ENCODE results near the gene DEPDC5.

The DEPDC5 gene

DNA sequence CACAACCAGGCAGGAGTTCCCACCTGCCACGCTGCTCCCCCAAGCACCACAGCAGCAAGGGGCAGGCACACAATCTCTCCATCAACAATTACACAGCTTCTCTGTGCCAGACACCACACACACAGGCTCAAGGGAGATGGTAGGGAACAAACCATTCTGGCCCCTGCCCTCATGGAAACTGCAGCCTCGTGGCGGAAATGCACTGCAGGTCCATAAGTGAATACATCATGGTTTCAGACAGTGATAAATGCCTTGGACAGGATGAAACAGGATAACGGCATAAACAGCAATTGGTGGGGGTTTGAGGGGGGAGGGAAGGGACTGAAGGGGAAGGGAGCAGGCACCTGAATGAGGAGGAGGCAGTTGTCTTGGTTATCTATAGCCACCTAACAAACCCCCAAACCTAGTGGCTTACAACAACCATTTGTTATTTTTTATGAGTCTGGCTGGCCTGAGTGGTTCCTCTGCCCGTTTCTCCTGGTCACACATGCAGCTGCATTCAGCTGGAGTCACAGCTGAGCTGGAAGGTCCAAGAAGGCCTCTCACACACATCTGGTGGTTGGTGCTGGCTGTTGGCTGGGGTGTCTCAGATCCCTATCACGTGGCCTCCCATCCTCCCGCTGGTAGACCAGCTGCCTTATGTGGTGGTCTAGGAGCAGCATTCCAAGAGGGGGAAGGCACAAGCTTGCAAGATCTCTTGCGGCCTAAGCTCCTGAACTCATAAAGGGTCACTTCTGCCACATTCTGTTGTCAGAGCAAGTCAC, 175.5 kb downstream of the DEPDC5 start:
- DNase-seq: no peak

- DNase-seq: no peak
Observed at GRCh38 chr22:31932863-31933262, 179.0 kb downstream of the DEPDC5 start.

- DNase-seq: no peak
Observed at GRCh38 chr22:31933406-31933805, 179.6 kb downstream of the DEPDC5 start.

- DNase-seq: no peak
Observed at GRCh38 chr22:31933816-31934482, 180.1 kb downstream of the DEPDC5 start.

DNA sequence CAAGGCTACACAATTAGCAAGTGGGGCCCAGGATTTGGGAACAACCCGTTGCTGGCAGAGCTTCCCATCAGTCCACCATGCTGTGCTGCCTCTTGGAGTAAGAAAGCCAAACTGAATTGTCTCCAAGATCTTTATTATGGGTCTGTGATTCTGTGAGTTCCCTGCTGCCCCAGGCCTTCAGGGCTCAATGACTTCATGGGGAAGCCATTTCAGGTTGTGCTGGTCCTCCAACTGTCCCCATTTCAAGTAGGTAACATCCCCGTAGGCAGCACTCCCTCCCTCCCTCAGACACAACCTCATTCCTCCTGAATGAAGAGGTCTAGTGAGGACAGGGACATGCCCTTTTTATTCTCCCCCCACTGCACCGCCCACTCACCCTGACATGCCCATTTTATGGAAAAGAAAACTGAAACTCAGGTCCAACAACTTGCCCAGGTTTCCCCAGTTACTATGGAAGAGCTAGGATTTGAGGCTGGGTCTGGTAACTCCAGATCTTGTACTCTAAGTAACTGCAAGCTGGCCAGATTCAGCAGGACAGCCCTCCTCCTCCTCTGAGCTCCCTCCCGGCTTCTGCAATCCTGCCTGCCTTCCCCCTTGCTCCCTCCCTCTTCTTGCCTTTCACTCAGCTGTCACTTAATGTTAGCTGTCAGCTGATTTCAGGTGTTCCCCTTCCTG, 182.3 kb downstream of the DEPDC5 start:
- no peak for DNase-seq

DNA sequence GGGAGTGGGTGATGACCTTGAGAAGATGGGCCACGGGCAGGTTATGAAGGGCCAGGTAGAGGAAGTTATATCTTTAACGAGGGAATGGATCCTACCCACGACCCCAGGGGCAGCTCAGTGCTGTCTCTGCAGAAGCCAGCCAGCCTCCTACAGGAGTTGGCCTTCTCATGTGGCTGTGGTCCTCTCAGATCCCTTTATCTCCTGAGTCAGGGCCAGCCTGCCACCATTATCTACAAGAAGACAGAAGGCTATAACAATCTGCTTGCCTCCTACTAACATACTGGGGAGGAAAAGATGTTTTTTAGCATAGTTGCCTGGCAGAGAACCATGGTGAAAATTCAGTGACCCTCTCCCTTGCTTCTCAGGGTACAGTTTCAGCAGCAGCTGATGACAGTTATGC, 183.5 kb downstream of the DEPDC5 start:
- no peak for DNase-seq

GRCh38 chr22:31938296-31938695, 184.5 kb downstream of the DEPDC5 start:
- DNase-seq: no peak

- no peak for DNase-seq
Observed at GRCh38 chr22:31940506-31940905, 186.7 kb downstream of the DEPDC5 start.

DNA sequence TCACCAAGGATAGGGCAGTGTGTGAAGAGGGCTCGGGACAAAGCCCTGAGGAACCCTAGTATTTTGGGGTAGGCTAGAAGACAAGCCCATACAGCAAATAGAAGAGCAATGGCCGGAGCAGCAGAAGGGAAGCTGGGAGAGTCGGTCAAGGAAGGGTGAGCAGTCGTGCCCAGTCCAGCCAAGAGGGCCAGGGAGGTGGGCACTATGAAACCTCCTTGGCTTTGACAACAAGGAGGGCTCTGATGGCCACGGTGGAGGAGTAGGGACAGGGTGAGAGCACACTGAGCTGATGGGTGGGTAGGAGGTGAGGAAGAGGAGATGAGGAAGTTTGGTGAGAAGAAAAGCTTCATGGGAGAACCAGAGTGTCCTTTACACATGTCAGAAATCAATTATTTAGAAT, 188.3 kb downstream of the DEPDC5 start:
- no peak for DNase-seq

- no peak for DNase-seq
Observed at GRCh38 chr22:31943206-31943977, 189.6 kb downstream of the DEPDC5 start.

DNA sequence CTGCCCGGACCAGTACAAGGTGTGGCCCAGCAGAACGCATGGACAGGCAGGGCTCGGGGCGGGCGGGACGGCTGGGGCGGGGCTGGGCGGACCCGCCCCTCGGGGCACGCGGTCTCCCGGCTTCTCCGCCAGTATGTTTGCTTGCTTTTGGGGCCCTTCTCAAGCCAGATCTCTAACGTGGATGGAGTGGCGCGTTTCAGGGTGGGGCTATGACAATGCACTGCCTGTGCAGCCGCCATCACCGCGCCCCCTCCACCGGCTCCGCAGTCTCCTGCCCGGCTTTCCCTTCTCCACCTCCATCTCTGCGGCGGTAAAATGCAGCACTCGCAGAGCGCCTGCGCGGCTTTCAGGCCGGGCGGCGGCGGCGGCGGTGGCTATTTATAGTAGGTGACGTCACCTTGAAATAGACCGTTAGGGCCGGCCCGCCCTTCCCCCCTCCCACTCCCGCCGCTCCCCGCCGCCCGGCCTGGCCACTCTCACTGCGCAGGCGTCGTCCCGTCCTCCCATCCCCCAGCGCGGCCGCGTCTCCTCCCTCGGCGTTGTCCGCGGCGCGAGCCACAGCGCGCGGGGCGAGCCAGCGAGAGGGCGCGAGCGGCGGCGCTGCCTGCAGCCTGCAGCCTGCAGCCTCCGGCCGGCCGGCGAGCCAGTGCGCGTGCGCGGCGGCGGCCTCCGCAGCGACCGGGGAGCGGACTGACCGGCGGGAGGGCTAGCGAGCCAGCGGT, 190.3 kb downstream of the DEPDC5 start, which contains the start of gene YWHAH:
Gene YWHAH, plus strand, starts transcription at position 558 of the 722 bp plus-strand sequence. CDS start 199 bp downstream, outside the sequence.
- DNase-seq: peak; percentile 89 to 95

GRCh38 chr22:31944700-31945442, 191.1 kb downstream of the DEPDC5 start:
- DNase-seq: peak in 1 of 2 experiments; percentile 47

- DNase-seq: no peak
Observed at GRCh38 chr22:31945443-31945855, 191.6 kb downstream of the DEPDC5 start.

DNA sequence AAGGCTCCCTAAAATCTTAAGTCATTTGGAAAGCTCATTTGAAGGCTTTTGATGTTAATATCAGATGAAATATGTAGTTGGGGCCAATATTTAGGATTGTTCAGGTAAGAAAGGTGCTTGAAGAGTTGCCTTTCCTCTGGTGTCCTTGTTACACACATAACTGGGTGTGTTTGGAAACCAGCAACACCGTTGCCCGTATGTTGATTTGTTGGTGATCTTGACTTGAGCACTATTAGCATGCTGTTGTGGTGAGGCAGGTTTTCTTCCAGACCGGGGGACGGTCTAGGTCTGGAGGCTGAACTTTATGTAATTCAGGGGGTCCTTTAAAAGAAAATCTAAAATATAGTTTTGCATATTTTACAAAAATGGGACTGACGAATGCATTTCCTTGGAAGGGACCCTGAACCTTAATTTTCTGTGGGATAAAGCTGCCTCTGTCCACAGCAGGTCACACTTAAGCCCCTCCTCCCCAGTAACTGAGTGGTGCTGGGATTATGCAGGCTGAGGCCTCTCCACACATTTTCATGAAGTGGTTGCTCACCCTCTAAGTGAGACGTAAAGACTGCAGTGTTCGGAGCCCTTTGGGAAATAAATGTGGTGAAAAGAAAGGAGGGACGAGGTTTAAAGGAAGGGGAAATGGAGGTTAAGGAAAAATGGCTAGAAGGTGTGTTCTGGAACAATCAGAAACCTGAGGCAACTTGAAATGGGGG, 192.3 kb downstream of the DEPDC5 start:
- DNase-seq: no peak

GRCh38 chr22:31947296-31947695, 193.5 kb downstream of the DEPDC5 start:
- no peak for DNase-seq

DNA sequence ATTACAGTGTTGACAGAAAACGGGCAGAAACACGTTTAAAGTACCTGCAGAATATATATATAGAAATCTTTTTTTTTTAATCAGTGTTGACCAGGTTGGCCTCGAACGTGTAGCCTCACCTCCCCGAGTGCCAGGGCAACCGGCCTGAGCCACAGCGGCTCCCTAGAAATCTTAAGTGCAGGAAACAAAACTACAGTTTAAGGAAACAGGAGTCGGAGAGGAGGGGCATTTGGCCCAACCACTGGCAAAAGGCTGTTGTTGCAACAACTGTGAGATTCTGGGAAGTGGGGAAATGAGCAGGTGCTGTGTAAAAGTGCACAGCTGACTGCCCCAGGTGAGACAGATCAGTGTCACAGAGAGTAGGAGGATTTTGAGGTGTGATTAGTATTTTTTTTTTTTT, 194.2 kb downstream of the DEPDC5 start:
- no peak for DNase-seq

DNA sequence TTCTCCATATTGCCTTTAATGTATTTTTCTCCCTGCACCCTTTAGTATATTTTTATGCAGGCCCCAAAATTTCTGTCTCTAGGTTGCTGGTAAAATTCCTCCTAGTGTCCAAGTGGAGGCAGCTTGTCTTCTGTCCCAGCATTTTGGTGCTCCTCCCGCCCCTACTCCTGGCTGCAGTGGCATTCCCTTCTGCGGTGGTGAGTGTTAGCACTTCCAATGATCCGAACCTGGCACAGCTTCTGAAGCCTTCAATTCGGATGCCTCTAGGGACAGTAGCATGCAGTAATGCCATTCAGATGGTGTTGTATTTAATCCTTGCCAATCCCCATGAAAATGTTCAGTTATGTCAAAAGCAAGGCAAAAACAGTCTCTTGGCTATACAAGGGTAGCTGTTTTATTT, 196.4 kb downstream of the DEPDC5 start:
- peak in 1 of 2 experiments; percentile 75 for DNase-seq

DNA sequence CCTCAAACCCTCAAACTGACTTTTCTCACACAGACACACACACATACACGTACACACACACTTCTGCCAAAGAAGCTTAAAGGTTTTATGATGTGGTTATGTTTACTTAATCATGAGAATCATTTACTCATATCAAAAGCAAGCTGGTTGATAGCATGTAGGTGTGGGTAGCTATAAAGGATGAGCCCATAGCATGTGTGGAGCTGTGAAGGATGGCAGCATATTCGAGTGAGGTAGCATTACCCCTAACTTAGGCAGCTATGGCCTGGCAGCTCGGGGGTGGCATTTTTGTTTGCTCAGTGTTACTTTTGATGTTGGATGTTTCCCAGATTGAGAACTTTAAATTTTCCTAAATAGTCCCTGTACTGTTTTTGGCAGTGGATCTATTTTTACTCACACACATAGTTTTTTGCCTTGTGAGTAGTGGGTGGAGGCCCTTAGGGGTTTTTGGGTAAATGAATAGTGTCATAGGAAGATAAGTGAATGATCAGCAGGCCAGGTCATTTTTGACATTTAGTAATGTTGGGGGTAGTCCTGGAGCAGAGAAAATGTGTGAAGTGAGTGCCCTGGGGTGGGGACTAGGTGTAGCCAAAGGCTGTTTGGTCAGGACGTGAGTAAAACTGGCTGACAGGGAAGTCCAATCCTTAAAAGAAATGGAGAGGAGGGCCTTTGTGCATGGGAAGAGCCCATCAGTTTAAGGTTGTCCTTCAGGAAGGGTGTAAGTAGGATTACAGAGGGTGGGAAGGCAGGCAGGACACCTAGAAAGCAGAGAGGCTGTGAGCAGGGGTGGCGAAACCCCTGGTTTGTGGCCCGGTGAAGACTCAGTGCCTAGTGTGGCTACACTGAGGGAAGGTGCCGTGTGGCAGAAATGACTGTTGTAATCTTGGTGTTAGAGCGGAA, 197.6 kb downstream of the DEPDC5 start:
- no peak for DNase-seq

DNA sequence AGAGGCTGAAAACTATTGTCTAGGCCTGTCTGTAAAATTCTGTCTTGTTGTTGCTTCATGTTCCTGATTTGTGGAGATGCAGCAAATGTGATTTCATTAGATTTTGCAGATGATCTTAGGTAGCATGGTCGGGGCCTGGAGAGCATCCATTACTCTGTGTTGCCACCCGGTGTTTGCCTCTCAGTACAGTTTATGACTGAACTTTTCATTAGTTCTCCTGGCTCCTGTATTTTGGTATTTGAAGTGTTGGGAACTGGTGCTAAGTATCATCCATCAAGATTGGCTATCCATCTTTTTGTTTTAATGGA, 198.2 kb downstream of the DEPDC5 start:
- DNase-seq: no peak

- DNase-seq: no peak
Observed at GRCh38 chr22:31952472-31952871, 198.7 kb downstream of the DEPDC5 start.

Data from NCI-H446 (cell line).